Esophagus squamous epithelium (tissue), 4 donors: ENCODE measurements around the gene LOXHD1.

Source experiments
- POLR2A ChIP-seq, 4 donors: fragments of 450-650 bp; IDR thresholded peaks; one replicate each; pipeline ENCODE4 v1.6.1; 2017; ENCODE audit warnings: antibody characterized with exemption in 4 of 4, mild to moderate bottlenecking in 4 of 4, moderate library complexity in 3 of 4
- TF ChIP-seq, protein P1 (sequence below), 6 experiments: fragments of 450-650 bp in 4 of 6; fragments of 200-600 bp in 2 of 6; sonication (generic) in 2 of 6; IDR thresholded peaks; one replicate each; pipeline ENCODE4 v1.5.1; 2016 to 2019; ENCODE audit warnings: antibody characterized with exemption in 6 of 6, mild to moderate bottlenecking in 4 of 6, moderate library complexity in 4 of 6

DNA sequence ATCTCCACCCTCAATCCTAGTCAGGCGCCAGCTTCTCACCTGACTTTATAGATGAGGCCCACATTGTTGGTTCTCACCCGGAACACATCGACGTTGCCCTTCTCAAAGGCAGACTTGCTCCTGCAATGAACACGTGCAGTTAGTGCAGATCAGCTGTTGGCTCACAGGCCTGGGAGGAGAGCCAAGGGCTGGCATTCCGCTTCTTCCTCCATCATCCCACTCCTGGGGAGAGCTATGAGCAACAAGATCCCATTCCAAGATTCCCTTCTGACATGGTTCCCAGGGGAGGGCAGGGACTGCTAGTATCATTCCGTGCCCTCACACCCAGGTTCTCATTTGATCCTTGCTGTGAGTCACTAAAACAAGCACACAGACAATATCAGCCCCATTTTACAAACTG, 15.1 kb downstream of the LOXHD1 start:
- TF ChIP-seq, protein P1, sequence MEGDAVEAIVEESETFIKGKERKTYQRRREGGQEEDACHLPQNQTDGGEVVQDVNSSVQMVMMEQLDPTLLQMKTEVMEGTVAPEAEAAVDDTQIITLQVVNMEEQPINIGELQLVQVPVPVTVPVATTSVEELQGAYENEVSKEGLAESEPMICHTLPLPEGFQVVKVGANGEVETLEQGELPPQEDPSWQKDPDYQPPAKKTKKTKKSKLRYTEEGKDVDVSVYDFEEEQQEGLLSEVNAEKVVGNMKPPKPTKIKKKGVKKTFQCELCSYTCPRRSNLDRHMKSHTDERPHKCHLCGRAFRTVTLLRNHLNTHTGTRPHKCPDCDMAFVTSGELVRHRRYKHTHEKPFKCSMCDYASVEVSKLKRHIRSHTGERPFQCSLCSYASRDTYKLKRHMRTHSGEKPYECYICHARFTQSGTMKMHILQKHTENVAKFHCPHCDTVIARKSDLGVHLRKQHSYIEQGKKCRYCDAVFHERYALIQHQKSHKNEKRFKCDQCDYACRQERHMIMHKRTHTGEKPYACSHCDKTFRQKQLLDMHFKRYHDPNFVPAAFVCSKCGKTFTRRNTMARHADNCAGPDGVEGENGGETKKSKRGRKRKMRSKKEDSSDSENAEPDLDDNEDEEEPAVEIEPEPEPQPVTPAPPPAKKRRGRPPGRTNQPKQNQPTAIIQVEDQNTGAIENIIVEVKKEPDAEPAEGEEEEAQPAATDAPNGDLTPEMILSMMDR (IDR thresholded peaks at IDR 0.05) = no peak
- TF ChIP-seq POLR2A (IDR thresholded peaks at IDR 0.05) = no peak
